IPS-11a (cell line): ENCODE results near the gene FATE1.

Experiments used
- H3K4me3 ChIP-seq: one replicate; pipeline ENCODE4 v1.5.1; 2013; ENCODE audit warnings: low read depth, low read length, control low read depth

The FATE1 gene

GRCh38 chrX:151741606-151742005 lies 25.8 kb downstream of the FATE1 start:
- no peak overlapping the region for H3K4me3 ChIP-seq

GRCh38 chrX:151742311-151742710 lies 26.5 kb downstream of the FATE1 start:
- no peak overlapping the region for H3K4me3 ChIP-seq

- no peak overlapping the region for H3K4me3 ChIP-seq
Measured at GRCh38 chrX:151743651-151744470, 28.0 kb downstream of the FATE1 start.

GRCh38 chrX:151745651-151746050 lies 29.8 kb downstream of the FATE1 start:
- no peak overlapping the region for H3K4me3 ChIP-seq

- no peak overlapping the region for H3K4me3 ChIP-seq
Measured at GRCh38 chrX:151746502-151746901, 30.7 kb downstream of the FATE1 start.

- no peak overlapping the region for H3K4me3 ChIP-seq
Measured at GRCh38 chrX:151750511-151750910, 34.7 kb downstream of the FATE1 start.

- H3K4me3 ChIP-seq = no peak overlapping the region
Measured at GRCh38 chrX:151752847-151753246, 37.0 kb downstream of the FATE1 start.

- H3K4me3 ChIP-seq = no peak overlapping the region
Measured at GRCh38 chrX:151753313-151754046, 37.6 kb downstream of the FATE1 start.

GRCh38 chrX:151754047-151754429 lies 38.2 kb downstream of the FATE1 start:
- H3K4me3 ChIP-seq = no peak overlapping the region

- no peak overlapping the region for H3K4me3 ChIP-seq
Measured at GRCh38 chrX:151754641-151755215, 38.9 kb downstream of the FATE1 start.

- H3K4me3 ChIP-seq = no peak overlapping the region
Measured at GRCh38 chrX:151759041-151759708, 43.3 kb downstream of the FATE1 start.

GRCh38 chrX:151762802-151763201 lies 47.0 kb downstream of the FATE1 start:
- no peak overlapping the region for H3K4me3 ChIP-seq

GRCh38 chrX:151763711-151764110 lies 47.9 kb downstream of the FATE1 start:
- H3K4me3 ChIP-seq = no peak overlapping the region

GRCh38 chrX:151765026-151765425 lies 49.2 kb downstream of the FATE1 start:
- no peak overlapping the region for H3K4me3 ChIP-seq

- no peak overlapping the region for H3K4me3 ChIP-seq
Measured at GRCh38 chrX:151771726-151772125, 55.9 kb downstream of the FATE1 start.
